GM23248 (cell line): ENCODE measurements around the gene NUDT14.

Source experiments
- EZH2 ChIP-seq: fragments of 200-600 bp; sonication (generic); IDR thresholded peaks from 2 replicates; pipeline ENCODE4 v1.6.1; 2018; ENCODE audit warnings: antibody characterized with exemption, mild to moderate bottlenecking; ENCODE audit not compliant: insufficient read depth, poor library complexity, severe bottlenecking
- EZH2phosphoT487 ChIP-seq: fragments of 200-600 bp; sonication (generic); IDR thresholded peaks from 2 replicates; pipeline ENCODE4 v1.6.1; 2018; ENCODE audit warnings: antibody characterized with exemption, moderate library complexity, mild to moderate bottlenecking, low read depth; ENCODE audit not compliant: insufficient read depth

- no peak for TF ChIP-seq EZH2
- TF ChIP-seq EZH2phosphoT487 = no peak
Measured at GRCh38 chr14:105197211-105197641, 16.1 kb upstream of the NUDT14 start.
